HG03520 (cell line): Measurements from ENCODE around the gene COPS6.
A peak's percentile ranks its signal among the peaks of the same experiment; 100 is the strongest.

Source experiments
- ATAC-seq: cut with Tn5 transposase; IDR thresholded peaks from one replicate; pipeline ENCODE4 v1.9.1; 2021; ENCODE audit warnings: mild to moderate bottlenecking, moderate library complexity; ENCODE audit not compliant: unreplicated experiment

The COPS6 gene

DNA sequence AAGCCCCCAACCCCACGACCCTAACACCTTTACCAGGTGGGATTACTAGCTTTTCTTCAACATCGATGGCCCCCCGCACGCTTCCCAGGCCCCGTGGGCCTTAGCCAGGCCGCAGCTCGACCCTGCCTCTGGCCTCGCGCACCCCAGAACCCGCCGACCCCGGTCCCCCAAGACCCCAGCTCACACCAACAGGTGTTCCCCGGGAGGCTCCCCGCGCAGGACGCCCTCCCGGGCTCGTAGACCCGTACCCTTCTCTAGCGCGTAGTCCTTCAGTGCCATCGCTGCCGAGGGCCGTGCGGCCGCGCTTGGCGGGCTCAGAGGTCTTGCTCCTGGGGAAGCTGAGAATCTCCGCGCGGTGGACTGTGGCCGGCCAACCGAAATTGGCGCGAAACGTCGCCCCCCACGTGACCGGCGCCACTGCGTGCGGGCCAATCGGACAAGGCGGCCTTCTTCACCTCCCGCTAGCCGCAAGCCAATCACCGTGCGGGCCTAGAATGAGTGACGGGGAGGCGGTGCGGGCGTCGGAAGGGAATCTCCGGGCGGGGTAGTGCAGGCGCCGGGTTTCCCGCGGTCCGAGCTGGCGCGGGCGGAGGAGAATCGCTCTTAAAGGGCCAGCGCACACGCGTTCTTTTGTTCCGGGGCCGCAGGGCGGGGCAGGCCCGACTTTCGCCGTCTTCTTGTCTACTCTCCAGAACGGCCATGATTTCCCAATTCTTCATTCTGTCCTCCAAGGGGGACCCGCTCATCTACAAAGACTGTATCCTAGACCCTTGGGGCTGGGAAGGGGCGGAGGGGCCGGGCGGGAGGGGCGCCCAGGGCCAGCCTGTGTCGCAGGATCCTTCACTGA is 12.5 kb downstream of the COPS6 start, which contains the start of the genes AP4M1 and MCM7:
TSS of gene AP4M1 (plus strand) at position 628 of the 847 bp plus-strand sequence. CDS start at position 700, 72 bp downstream.
TSS of gene MCM7 (minus strand) at position 382 of the 847 bp plus-strand sequence. CDS start at position 279, 103 bp downstream.
- peak; percentile 75 for ATAC-seq

DNA sequence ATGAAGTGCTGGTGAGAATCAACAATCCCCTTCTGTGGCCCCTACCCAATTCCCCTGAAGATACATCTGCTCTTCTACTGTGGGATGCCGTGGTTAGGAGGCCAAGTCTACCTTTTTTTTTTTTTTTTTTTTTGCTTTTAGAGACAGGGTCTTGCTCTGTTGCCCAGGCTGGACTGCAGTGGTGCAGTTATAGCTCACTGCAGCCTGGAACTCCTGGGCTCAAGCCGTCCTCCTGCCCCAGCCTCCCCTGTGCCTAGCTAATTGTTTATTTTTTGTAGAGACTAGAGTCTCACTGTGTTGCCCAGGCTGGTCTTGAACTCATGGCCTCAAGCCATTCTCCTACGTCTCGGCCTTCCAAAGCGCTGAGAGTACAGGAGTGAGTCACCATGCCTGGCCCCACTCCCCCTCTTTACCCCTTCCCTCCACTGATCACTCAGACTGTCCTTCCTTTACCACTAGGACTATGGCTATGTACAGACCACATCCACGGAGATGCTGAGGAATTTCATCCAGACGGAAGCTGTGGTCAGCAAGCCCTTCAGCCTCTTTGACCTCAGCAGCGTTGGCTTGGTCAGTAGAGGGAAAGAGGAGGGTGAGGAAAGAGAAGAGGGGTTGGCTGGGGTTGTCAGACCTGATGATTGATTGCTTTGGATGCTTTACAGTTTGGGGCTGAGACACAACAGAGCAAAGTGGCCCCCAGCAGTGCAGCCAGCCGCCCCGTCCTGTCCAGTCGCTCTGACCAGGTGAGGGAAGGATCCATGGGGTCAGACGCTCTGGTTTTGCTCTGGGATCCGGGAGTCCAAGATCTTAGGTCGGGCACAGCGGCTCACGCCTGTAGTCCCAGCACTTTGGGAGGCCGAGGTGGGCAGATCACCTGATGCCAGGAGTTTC is 14.4 kb downstream of the COPS6 start:
- no peak for ATAC-seq

DNA sequence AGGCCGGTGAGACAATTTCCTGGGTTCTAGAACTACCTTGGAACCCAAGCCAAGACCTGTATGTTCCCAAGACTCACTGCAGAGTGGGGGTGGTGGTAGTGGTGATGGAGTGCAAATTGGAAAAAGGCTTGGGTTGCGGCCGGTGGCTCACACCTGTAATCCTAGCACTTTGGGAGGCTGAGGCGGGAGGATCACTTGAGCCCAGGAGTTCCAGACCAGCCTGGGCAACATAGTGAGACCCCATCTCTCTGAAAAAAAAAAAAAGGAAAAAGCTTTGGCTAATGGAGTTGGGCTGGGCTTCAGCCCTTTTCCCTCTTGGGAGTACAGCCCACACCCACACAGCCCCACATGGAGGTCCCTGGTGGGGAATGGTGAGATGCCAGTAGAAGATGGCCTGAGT is 16.8 kb downstream of the COPS6 start:
- no peak for ATAC-seq

DNA sequence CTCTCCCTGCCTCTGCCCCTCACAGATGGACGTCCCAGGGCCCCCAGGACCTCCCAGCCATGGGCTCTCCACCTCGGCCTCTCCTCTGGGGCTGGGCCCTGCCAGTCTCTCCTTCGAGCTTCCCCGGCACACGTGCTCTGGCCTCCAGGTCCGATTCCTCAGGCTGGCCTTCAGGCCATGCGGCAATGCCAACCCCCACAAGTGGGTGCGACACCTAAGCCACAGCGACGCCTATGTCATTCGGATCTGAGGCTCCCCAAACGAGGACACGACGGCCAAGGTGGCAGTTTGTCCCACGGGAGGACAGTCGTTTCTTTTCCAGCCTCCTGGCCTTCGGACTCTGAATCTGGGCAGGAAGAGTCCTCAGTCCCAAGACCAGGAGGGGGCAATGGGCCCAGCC is 17.9 kb downstream of the COPS6 start:
- no peak for ATAC-seq

DNA sequence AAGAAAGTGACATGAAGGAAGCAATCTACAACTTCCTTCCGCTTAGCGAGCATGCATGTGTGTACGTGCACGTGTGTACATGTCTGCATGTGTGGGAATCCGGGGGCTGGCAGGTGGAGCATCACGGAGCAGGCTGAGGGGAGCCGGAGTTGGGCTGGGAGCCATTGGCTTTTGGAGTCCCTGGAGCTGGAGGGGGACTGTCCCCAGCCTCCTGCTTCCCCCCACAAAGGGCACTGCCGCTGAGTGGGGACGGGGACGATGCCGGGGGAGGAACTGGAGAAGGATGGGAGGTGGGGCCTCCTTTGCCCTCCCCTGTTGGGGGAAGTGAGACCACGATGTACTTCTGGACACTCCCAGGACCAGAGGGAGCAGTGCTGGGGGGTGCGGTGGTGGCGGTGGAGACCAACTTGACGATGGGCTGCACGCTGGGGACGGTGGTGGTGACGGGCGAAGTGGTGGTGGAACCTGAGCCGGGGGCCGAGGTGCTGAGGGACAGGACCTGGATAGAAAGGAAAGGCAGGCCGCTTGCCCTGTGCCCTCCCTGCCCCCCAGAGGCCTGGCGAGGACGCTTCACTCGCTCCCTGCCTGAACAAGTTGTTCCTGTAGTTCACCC is 18.5 kb downstream of the COPS6 start:
- ATAC-seq, result no peak

DNA sequence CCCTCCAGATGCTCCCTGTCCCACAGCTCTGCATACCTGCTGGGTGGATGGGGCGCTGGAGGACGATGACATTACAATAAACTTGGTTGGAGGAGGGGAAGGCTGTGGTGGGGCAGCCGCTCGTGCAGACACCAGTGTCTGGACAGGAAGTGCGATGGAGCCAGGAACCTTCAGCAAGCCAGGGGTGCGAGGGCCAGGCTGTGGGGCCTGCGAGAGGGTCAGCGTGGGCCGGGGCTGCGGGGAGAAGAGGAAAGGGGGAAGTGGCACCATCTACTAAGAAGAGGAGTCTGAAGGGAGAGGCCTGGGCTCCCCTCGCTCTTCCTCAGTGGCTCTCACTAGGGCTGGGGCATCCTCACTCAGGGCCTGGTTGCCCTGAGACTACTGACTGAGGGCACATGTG is 19.1 kb downstream of the COPS6 start:
- ATAC-seq, result no peak

DNA sequence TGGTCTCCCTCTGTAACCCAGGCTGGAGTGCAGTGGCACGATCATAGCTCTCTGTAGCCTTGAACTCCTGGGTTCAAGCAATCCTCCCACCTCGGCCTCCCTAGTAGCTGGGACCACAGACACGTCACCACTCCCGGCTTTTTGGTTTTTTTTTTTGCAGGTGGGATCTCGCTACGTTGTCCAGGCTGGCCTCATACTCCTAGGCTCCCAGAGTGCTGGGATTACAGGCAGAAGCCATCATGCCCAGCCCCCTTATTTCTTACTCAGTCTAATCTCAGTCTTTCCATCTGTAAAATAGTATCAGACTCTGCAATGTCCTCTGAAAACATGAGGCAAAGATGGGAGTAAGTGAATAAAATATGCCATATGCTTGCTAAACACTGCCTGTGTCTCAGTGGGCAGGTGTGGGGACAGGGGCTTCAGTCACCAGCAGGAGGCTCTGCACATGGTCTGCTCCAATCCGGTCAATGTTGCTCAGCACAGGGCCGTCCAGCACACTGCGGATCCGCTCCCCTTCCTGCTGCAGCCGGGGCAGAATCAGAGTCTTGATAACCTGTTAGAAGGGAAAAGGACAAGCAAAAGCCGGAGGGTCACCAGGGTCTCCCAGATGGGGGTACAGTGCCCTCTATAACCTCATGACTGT is 20.9 kb downstream of the COPS6 start:
- no peak for ATAC-seq

DNA sequence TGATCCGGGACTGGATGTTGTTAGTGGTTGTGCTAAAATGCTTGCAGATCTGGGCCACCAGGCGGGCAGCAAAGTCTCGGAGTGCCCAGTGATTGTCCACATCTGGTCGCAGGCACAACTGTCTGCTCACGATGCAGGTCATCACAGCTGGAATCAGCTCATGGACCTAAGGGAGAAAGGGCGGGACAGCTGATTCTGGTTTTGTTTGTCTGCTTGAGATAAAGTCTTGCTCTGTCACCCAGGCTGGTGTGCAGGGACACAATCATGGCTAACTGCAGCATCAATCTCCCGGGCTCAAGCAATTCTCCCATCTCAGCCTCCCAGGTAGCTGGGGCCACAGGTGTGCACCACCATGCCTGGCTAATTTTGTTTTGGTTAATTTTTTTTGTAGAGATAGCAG is 22.4 kb downstream of the COPS6 start:
- no peak for ATAC-seq

DNA sequence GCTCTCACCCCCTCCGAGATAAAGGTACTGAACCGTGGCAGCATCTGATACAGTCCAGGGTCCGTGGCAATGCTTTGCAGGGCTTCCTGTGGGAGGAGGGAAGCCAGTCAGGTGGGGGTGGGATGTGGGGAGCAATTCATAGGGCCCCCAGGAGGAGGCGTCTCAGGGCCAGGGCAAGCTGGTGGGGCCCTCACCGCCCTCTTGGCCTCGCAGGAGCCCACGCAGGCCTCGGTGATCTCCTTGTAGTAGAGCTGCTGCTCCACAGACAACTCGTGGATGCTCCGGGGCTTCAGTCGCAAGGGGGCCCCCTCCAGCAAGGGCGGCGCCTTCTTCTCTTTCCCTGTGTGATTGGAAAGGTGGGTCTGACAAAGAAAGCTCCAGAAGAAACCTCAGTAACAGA is 23.1 kb downstream of the COPS6 start:
- no peak for ATAC-seq

DNA sequence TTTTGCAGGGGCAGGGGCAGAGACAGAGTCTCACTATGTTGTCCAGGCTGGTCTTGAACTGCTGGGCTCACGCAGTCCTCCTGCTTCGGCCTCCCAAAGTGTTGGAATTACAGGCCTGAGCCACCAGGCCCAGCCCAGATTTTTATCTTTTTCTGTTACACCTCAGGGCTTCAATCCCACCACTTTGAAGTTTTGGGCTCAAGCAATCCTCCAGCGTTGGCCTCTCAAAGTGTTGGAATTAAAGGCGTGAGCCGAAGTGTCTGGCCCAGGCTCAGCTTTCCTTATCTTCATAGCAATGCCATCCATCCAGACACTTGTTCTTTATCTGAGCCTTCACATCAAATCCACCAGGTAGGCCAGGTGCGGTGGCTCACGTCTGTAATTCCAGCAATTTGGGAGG is 26.3 kb downstream of the COPS6 start:
- no peak for ATAC-seq

DNA sequence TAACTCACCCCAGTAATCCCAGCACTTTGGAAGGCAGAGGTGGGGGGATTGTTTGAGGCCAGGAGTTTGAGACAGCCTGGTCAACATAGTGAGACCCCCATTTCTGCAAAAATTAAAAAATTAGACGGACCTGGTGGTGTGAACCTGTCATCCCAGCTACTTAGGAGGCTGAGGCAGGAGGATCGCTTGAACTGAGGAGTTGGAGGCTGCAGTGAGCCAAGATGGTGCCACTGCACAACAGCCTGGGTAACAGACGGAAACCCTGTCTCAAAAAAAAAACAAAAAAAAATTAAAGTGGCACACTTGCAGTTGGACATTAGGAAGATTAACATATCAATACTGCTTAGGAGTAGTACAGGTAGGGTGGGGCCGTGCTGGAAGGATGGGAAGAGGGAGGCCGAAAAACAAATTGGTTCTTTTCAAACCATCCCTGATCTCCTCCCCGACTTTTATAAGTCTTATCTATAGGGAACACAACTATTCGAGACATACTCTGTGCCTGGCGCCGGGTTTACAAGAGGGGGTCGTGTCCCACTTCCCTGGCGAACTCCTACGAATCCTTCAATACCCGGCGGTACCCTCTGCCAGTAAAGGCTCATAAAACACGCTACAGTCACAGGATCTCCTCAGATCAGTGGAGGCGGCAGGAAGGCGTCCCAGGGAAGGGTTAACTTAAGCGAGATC is 29.8 kb downstream of the COPS6 start:
- no peak for ATAC-seq

DNA sequence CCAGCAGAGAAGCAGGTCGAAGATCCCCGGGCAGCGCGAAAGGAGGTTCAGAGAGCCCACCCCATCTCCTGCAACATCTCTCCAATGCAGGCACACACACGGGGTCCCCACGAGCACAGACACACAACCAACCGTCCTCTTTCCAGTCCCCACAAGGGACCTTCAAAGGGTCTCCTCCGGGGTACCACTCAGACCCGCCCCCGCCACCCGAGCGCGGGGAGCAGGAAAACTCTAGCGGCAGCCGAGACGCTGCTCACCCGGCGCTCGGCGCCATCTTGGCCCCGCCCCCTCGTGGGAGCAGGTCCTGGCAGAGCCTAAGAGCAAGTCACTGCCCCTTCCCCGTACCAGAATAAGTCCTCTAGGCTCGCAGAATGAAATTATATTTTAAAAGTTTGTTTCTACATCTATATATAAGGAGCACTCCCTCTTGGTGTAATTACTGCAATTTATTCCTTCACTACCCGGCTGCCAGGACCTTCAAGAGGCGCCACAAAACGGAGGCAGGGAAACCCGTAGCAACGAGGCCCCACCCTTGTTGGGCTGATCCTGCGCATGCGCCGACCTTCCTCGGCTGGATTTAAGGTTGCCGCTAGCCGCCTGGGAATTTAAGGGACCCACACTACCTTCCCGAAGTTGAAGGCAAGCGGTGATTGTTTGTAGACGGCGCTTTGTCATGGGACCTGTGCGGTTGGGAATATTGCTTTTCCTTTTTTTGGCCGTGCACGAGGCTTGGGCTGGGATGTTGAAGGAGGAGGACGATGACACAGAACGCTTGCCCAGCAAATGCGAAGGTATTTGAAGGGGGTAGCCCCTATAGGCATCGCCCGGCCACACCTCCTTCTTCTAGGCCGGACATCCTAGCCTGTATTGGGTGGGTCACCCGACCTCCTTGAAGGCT is 30.6 kb downstream of the COPS6 start, which contains the start of the genes CNPY4 and TAF6:
TSS of gene CNPY4 (plus strand) at position 563 of the 898 bp plus-strand sequence. CDS start at position 674, 111 bp downstream.
TSS of gene TAF6 (minus strand) at position 287 of the 898 bp plus-strand sequence. CDS start 5,149 bp downstream, outside the sequence.
- peak; percentile 66 for ATAC-seq

DNA sequence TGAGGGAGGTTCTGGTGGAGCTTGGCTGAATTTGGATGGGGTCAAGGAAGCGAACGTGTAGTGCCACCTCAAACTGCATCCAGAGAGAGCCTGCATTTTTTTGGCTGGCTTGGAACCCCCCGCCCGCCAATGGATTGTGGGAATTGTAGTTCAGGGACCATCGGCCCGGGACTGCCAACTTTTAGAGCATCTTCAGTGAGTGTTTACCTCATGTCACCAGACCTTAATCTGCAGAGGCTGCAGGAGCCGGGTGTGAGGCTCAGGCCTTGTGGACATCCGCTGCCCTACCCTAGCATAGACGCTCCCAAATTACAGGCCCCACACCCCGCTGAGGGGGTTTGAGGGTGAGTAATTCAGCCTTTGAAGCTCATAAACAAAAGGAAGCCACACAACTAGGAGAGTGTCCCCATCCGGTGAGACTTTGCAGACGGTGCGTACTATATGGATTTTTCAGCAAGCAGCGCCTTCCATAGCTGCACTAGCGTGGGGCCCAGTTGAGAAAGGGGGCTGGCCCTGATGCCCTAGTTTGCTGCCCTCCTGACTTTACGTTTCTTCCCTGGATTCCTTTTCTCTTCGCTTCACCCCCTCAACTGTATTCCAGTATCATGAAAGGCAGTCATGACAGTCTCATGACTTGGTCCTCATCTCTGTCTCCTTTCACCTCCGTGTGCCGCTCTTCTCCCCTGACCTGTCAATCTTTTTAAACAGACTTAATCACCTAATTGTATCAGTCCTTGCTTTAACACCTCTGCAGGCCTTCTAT is 31.4 kb downstream of the COPS6 start:
- ATAC-seq, result peak; percentile 36

DNA sequence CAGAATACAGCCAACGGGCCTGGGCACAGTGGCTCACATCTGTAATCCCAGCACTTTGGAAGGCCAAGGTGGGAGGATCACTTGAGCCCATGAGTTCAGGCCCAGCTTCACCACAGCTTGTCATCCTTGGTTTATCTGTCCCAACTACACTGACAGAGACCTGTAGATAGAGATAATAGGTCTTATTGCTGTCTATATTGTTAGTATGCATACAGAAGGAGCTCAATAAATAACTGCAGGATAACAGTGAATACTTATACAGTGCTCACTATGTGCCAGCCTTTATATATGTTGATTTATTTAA is 31.9 kb downstream of the COPS6 start:
- no peak for ATAC-seq

DNA sequence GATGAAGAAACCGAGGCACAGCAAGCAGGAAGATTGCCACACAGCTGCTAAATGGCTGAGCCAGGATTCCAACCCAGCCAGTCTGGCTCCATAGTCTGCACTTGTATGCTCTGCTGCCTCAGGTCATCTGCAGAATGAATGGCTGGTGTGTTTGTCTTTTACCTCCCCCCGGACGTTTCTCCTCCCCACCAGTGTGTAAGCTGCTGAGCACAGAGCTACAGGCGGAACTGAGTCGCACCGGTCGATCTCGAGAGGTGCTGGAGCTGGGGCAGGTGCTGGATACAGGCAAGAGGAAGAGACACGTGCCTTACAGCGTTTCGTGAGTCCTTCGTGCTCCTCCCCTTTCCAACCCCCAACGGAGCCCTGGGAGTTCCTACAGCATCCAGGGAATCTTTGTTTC is 33.3 kb downstream of the COPS6 start:
- ATAC-seq, result no peak

DNA sequence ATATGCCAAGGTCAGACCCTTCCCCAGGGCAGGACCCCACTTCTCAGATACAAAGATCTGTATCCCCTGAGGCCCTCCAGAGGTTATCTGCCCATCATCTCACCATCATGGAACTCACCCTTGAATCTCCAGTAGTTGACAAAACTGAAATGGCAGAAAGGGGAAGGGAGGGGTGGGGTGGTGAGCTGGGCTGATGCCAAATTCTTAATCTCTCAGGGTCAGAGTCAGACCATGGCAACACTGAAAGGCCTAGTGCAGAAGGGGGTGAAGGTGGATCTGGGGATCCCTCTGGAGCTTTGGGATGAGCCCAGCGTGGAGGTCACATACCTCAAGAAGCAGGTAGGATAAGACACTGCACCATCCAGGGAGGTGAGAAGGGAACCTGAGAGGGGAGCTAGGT is 33.8 kb downstream of the COPS6 start:
- ATAC-seq, result no peak

DNA sequence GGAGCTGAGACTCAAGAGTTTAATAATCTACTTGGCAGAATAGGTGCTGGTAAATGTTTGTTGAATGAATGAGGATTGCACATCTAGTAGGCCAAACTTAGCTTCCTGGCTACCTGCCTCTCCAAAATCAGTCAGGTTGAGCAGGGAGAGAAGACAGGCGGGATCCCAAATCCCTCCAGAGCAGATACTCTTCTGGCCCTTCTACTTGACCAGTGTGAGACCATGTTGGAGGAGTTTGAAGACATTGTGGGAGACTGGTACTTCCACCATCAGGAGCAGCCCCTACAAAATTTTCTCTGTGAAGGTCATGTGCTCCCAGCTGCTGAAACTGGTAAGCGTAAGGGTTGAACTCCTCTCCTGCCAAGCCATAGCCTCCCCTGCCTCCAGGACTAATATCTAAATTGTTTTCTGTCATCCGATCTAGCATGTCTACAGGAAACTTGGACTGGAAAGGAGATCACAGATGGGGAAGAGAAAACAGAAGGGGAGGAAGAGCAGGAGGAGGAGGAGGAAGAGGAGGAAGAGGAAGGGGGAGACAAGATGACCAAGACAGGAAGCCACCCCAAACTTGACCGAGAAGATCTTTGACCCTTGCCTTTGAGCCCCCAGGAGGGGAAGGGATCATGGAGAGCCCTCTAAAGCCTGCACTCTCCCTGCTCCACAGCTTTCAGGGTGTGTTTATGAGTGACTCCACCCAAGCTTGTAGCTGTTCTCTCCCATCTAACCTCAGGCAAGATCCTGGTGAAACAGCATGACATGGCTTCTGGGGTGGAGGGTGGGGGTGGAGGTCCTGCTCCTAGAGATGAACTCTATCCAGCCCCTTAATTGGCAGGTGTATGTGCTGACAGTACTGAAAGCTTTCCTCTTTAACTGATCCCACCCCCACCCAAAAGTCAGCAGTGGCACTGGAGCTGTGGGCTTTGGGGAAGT is 35.8 kb downstream of the COPS6 start:
- no peak for ATAC-seq
